ENCODE measurements around the gene TUFT1.

The TUFT1 gene

GRCh38 chr1:151540982-151541377, 871 bp downstream of the TUFT1 start:
- DNase-seq, result peak; percentile 16

DNA sequence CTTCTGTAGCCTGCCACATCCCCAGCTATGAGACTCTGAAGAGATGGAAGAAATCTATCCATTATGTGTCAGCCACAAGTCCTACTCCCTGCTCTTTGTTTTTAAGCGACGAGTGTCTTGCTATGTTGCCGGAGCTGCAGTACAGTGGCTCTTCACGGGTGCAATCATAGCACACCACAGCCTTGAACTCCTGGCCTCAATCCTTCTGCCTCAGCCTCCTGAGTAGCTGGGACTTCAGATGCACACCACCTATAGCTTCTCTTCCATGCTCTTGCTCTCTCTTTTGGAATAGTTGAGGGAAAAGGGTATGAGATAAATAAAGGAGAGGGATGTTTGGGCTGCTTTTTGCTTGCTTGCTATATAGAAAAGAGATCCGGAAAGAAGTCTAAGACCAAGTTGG, 1.6 kb downstream of the TUFT1 start:
- DNase-seq, result no peak

- DNase-seq, result no peak
Measured at GRCh38 chr1:151542710-151543129, 2.6 kb downstream of the TUFT1 start.

GRCh38 chr1:151545542-151545941, 5.4 kb downstream of the TUFT1 start:
- no peak for DNase-seq

DNA sequence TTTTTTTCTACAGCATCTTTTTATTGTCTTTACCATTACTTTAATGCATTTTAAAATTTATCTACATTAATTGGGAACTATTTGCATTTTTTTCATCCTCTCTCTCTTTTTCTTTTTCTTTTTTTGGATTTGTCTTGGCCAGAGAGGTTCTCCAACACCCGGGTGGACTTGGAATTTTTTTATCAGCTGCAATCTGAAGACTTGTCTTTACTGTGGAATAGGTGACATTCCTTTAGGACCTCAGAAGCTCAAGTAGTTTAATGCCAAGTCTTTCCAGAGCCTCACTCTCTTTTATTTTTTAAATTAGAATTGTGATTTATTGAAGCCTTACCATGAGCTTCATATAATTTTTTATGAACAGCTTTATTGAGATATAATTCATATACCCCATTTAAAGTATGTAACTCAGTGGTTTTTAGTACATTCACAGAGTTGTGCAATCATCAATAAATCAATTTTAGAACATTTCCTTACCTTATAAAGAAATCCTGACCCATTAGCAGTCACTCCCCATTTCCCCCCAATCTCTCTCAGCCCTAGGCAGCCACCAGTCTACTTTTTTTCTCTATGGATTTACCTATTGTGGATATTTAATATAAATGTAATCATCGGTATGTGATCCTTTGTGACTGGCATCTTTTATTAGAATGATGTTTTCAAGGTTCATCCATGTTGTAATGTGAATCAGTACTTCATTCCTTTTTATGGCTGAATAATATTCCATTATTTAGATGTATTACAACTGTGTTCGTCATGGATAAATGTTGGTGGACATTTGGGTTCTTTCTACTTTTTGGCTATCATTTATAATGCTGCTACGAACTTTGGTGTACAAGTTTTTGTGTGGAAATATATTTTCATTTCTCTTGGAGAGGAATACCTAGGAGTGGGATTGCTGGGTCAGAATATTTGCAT, 6.2 kb downstream of the TUFT1 start:
- DNase-seq, result no peak

DNA sequence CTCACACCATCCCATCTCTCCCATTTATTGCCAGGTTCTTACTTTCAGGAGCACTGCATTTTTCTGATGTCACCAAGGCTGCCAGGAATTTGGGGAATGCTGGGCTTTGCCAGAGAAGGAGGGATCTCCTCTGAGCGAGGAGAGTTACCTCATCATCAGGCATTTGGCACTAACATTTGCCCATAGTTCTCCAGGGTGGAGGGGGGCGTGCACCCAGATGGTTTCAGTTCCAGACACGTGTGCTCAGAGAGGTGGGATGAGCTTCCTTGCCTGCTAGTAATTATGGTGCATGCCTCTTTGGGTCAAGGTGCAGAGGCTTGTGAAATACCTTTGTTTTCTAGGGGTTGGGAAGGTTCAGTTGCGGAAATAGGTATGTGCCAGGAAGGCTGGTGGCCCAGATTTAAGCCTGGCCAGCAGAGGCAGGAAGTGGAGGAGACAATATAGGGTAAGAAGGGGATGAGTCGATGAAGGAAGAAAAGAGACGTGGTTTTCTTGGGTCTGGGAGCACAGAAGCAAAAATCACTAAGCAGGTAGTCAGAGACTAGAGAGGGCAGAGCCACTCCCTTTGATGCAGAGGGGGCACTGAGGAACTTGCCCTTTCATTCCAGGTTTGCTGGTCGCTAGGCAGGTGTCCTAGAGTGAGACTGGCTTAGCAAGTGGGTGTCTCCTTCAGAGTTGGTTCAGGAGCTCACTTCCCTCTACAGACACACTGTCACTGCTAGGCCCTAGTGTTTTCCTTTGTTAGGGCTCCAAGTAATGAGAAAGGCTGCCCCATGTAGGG, 7.2 kb downstream of the TUFT1 start:
- peak; percentile 21 for DNase-seq

DNA sequence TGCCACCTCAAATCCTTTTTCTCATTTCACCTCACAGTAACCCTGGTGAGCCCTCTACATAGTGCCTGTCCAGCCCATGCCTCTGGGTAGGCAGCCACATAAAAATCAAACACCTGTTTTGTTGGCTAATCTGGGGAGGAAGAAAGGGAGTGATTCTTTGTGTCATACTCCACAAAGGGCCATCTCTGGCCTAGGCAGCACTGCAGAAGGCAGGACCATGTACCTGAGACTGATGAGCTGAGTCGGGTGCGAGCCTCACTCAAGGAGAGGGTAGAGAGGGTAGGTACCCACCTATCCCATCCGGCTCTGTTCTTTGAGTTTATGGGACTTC, 7.8 kb downstream of the TUFT1 start:
- DNase-seq, result no peak

DNA sequence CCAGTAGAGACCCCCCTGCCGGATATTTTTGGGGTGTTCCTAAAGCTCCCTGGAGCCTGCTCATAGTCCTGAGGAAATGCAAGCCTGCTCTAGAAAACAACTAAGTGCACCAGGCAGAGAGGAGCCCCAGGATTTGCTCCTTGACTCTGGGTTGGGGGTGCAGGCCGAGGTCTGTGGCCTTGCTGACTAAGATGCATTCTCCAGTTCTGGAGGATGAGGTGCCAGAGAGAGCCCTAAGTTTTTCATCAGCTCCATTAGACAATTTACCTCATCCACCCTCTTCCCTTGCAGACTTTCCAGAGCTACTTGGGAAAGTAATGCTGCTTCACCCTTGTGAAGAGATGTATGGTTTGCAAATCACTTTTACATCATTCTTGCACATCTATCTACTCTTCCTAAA, 9.1 kb downstream of the TUFT1 start:
- no peak for DNase-seq

GRCh38 chr1:151553659-151554058, 13.6 kb downstream of the TUFT1 start:
- no peak for DNase-seq

DNA sequence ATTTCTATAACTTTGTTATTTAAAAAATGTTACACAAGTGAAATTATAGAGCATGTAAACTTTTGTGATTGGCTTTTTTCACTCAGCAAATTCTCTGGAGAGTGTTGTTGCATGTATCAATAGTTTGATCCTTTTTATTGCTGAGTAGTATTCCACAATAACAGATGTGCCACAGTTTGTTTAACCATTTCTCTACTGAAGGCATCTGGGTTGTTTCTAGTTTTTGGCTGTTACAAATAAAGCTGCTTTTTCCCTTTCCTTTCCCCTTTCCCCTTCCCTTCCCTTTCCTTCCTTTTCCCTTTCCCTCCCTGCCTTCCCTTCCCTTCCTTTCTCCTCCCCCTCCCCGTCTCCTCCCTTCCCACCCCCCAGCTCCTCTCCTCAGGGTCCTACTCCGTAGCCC, 15.9 kb downstream of the TUFT1 start:
- no peak for DNase-seq

DNA sequence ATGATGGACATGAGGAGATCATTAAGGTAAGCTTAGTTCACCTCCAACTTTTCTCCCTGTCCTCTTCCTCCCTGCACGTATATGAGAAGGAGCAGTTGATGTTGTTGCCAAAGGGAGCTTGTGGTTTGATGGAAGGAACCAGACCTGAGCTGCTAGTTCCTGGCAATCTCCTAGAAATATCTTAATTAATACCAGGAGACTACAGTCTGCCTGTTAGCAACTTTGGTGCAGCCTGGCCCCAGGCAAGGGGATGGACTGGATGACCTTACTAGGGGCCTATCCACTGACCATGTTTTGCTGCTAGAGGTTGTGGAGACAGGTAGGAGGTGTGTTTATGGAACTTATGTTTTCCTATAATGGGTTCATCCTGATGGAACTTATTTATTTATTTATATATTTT, 22.6 kb downstream of the TUFT1 start:
- no peak for DNase-seq

- no peak for DNase-seq
Measured at GRCh38 chr1:151563376-151563775, 23.3 kb downstream of the TUFT1 start.

- no peak for DNase-seq
Measured at GRCh38 chr1:151565502-151566189, 25.5 kb downstream of the TUFT1 start.

DNA sequence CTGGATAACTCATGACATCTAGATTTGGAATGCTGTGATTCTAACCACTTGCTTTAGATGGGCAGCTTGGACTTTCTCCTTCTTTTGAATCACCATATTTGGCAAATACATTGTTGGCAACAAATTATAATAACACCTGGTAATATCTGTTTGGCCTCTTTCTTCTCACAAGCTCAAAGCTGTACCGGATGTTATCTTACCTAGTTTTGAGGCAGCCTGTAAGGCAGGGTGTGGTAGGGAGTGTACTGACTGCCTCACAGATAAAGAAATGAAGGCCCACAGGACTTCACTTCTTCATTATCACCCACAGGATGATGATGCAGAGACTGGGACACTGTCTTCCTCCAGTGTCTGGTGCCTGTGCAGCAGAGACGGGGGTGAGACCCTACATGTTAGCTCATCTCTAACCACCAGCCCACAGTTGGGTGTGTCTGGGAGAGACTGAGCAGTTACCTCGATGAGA, 28.5 kb downstream of the TUFT1 start:
- no peak for DNase-seq

DNA sequence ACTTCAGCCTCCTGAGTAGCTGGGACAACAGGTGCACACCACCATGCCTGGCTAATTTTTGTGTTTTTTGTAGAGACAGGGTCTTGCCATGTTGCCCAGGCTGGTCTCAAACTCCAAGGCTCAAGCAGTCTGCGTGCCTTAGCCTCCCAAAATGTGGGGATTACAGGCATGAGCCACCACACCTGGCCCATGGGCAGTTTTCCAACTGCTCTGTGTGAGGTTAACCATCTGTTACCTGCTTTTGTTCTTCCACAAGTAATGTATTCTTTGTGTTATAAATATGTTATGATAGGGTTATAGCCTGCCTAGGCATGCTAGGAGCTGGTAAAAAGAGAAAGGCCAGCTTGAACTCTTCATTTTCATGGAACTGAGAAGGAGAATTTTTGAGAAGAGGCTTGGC, 30.7 kb downstream of the TUFT1 start:
- DNase-seq, result no peak

DNA sequence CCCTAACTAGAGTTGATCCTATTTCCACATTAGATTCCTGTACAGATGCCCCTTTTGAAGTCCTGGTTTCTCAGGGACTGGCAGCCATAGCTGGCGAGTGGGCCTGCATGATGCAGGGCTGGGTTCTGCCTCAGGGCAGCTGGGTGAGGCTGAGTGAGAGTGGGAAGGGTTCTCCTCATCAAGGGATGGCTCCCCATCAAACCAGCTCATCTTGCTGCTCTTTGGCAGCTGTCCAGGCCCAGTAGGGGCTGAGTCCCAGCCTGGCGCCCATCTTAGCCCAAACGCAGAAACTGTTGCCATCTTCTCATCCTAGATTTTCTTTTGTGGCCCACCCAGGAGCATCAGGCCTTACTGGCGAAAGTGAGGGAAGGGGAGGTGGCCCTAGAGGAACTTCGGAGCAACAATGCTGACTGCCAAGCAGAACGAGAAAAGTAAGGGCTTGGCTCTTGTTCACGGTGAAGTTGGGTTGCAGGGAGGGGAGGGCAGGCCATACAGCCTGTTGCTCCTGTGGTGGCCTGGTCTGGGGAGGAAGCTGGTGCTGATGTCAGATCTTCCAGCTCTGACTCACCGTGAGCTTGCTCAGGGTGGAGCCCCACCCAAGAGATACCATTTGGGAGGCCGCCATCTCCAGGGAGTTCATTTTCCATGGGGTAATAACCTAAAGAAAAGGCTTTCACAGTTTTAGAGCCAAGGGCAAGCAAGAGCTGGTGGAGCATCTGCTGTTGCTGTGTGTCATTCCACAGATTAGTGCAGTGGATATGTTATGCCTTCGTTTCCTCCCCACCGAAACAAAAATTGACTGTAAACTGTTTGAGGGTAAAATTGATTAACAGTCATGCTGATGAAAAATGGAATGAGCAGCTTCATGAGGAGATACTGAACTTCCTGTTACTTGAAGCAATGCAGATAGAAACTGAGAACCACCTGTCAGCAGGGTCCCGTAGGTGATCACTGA, 34.7 kb downstream of the TUFT1 start:
- peak; percentile 57 for DNase-seq

GRCh38 chr1:151577173-151577572, 37.1 kb downstream of the TUFT1 start:
- DNase-seq, result no peak

- no peak for DNase-seq
Measured at GRCh38 chr1:151578941-151579340, 38.8 kb downstream of the TUFT1 start.

GRCh38 chr1:151579436-151580225, 39.5 kb downstream of the TUFT1 start:
- DNase-seq, result no peak

GRCh38 chr1:151581451-151581850, 41.3 kb downstream of the TUFT1 start:
- DNase-seq, result no peak

GRCh38 chr1:151581921-151582320, 41.8 kb downstream of the TUFT1 start:
- DNase-seq, result no peak

Measured in suppressor macrophage treated with lipopolysaccharide for 4 hours (primary cell).